IPS DF 6.9 (cell line): Measurements from ENCODE around the gene FBXL16.
"Not testable (repeated sequence)": the region's sequence is repeated elsewhere in the genome, so short reads cannot be mapped to it uniquely, and the experiment has no call there.

Experiments
- DNase-seq: peaks from one replicate; pipeline ENCODE4 v3.0.0-alpha.2; 2013; ENCODE audit warnings: low read depth, low spot score
- H3K27ac ChIP-seq: one replicate; pipeline ENCODE4 v1.5.1; 2013; ENCODE audit warnings: low read length, control low read depth
- H3K27me3 ChIP-seq: 2 replicates; pipeline ENCODE4 v1.6.1; 2013; ENCODE audit warnings: mild to moderate bottlenecking, low read length; ENCODE audit not compliant: control insufficient read depth, insufficient read depth
- H3K36me3 ChIP-seq: 2 replicates; pipeline ENCODE4 v1.6.1; 2013; ENCODE audit warnings: low read length; ENCODE audit not compliant: control insufficient read depth, insufficient read depth
- H3K4me1 ChIP-seq: 2 replicates; pipeline ENCODE4 v1.6.1; 2013; ENCODE audit warnings: low read length; ENCODE audit not compliant: control insufficient read depth, insufficient read depth
- H3K4me3 ChIP-seq: 2 replicates; pipeline ENCODE4 v1.5.1; 2013; ENCODE audit warnings: mild to moderate bottlenecking, low read length
- H3K9me3 ChIP-seq: 2 replicates; pipeline ENCODE4 v1.6.1; 2013; ENCODE audit warnings: low read length, inconsistent platforms; ENCODE audit not compliant: control insufficient read depth, insufficient read depth
- WGBS: extraction: QIAGEN DNeasy Blood & Tissue Kit; methylation state at CpG from one replicate; pipeline ENCODE4 v1.1.7; 2013; ENCODE audit warnings: mixed read lengths, missing lambda C conversion rate; ENCODE audit not compliant: insufficient read length, insufficient coverage; 5-methylcytosine and 5-hydroxymethylcytosine counted together

FBXL16 gene

GRCh38 chr16:743794-744500 is 38.3 kb upstream of the FBXL16 start:
- WGBS, result no CpG with 5 or more reads among the region's 21 CpGs
- no peak for DNase-seq
- Histone ChIP-seq H3K9me3 (no peaks in the 10 kb centered on the region), H3K4me3 (no peak overlapping the region), H3K36me3 (no peaks in the 10 kb centered on the region), H3K27me3 (no peaks in the 10 kb centered on the region), H3K4me1 (no peaks in the 10 kb centered on the region), H3K27ac (no peak overlapping the region)

- H3K9me3 ChIP-seq, H3K27ac ChIP-seq, H3K36me3 ChIP-seq, H3K4me1 ChIP-seq, H3K4me3 ChIP-seq, H3K27me3 ChIP-seq, DNase-seq: not testable (repeated sequence)
- WGBS, result no CpG with 5 or more reads among the region's 14 CpGs
Measured at GRCh38 chr16:742894-743293, 37.3 kb upstream of the FBXL16 start.

GRCh38 chr16:741986-742629 is 36.5 kb upstream of the FBXL16 start:
- WGBS, result no CpG with 5 or more reads among the region's 15 CpGs
- no peak overlapping the region for H3K4me3 ChIP-seq
- H3K27me3 ChIP-seq, result no peaks in the 10 kb centered on the region
- no peaks in the 10 kb centered on the region for H3K36me3 ChIP-seq
- H3K4me1 ChIP-seq, result no peaks in the 10 kb centered on the region
- no peak overlapping the region for H3K27ac ChIP-seq
- H3K9me3 ChIP-seq, result no peaks in the 10 kb centered on the region
- no peak for DNase-seq

GRCh38 chr16:740764-741505 is 35.3 kb upstream of the FBXL16 start, which contains the start of gene CIAO3:
Gene CIAO3, minus strand, starts transcription at chr16:740997. Its CDS starts 12 bp downstream, at chr16:740985.
- H3K27me3 ChIP-seq, result no peaks in the 10 kb centered on the region
- peak within 1 kb of the TSS; percentile 75 for H3K4me3 ChIP-seq
- DNase-seq, result no peak
- H3K4me1 ChIP-seq, result no peaks in the 10 kb centered on the region
- H3K9me3 ChIP-seq, result no peaks in the 10 kb centered on the region
- WGBS, result no CpG with 5 or more reads among the region's 79 CpGs
- 0 out of 2 replicates have a peak, but pooled peaks cover 2% of the 10 kb centered on the region for H3K36me3 ChIP-seq
- H3K27ac ChIP-seq, result no peak within 1 kb of the TSS

GRCh38 chr16:740459-740763 is 34.8 kb upstream of the FBXL16 start:
- H3K27ac ChIP-seq, result no peak overlapping the region
- no peaks in the 10 kb centered on the region for H3K4me1 ChIP-seq
- DNase-seq, result no peak
- no CpG with 5 or more reads among the region's 22 CpGs for WGBS
- no peaks in the 10 kb centered on the region for H3K9me3 ChIP-seq
- H3K4me3 ChIP-seq, result peak overlapping the region; percentile 75
- H3K36me3 ChIP-seq, result 0 out of 2 replicates have a peak, but pooled peaks cover 4% of the 10 kb centered on the region
- H3K27me3 ChIP-seq, result no peaks in the 10 kb centered on the region

- Histone ChIP-seq H3K36me3 (peaks cover 7% of the 10 kb centered on the region; the same call in 1 of the 2 replicates), H3K4me1 (no peaks in the 10 kb centered on the region), H3K4me3 (peak overlapping the region; percentile 75; the same call in 1 of the 2 replicates), H3K9me3 (no peaks in the 10 kb centered on the region), H3K27ac (no peak overlapping the region), H3K27me3 (no peaks in the 10 kb centered on the region)
- no CpG with 5 or more reads among the region's 38 CpGs for WGBS
- no peak for DNase-seq
Measured at GRCh38 chr16:739560-740458, 34.2 kb upstream of the FBXL16 start.

GRCh38 chr16:736936-737481 is 31.4 kb upstream of the FBXL16 start:
- no peak overlapping the region for H3K27ac ChIP-seq
- H3K27me3 ChIP-seq, result no peaks in the 10 kb centered on the region
- no peaks in the 10 kb centered on the region for H3K4me1 ChIP-seq
- no peak overlapping the region for H3K4me3 ChIP-seq
- no peaks in the 10 kb centered on the region for H3K9me3 ChIP-seq
- no peak for DNase-seq
- no CpG with 5 or more reads among the region's 29 CpGs for WGBS
- peaks cover 14% of the 10 kb centered on the region; the same call in 1 of the 2 replicates for H3K36me3 ChIP-seq

- Histone ChIP-seq H3K4me1 (no peaks in the 10 kb centered on the region), H3K27me3 (no peaks in the 10 kb centered on the region), H3K4me3 (no peak overlapping the region), H3K9me3 (no peaks in the 10 kb centered on the region), H3K36me3 (peaks cover 14% of the 10 kb centered on the region; the same call in 1 of the 2 replicates), H3K27ac (no peak overlapping the region)
- WGBS, result no CpG with 5 or more reads among the region's 13 CpGs
- no peak for DNase-seq
Measured at GRCh38 chr16:735982-736453, 30.4 kb upstream of the FBXL16 start.

GRCh38 chr16:734981-735881 is 29.6 kb upstream of the FBXL16 start:
- Histone ChIP-seq H3K9me3 (no peaks in the 10 kb centered on the region), H3K27ac (no peak overlapping the region), H3K4me1 (no peaks in the 10 kb centered on the region; the same call in 1 of the 2 replicates), H3K36me3 (peaks cover 14% of the 10 kb centered on the region; the same call in 1 of the 2 replicates), H3K4me3 (no peak overlapping the region), H3K27me3 (no peaks in the 10 kb centered on the region)
- no CpG with 5 or more reads among the region's 25 CpGs for WGBS
- no peak for DNase-seq
